ENCODE data around the gene ERVFRD-1.

DNA sequence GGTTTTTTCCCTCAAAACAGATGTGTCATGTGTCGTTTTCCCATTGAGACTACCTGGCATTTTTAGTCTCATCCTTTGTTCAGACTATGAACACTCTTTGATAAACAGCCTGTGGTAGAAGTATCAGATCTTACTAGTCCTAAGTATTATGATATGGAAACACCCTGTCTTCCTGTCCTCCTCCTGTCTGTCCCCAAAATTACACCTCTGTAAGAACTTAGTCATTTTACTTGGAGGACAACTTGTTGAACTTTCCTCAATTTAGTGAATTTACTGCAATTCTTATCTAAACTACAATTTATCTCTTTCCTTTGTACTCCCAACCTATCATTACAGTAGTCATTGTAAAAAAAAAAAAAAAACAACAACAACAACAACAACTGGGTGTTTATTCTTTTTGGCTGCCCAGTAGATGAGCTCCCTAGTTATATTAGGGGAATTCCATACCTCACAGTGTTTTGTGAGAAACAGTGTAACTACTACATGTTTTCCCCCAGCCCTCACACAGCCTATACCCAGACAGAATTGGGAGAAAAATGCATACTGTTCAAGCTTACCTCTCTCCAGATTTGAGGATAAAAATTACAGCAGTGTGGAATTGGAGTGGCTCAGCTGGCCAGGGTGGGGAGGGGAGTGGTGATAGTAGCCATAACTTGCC is 18.5 kb upstream of the ERVFRD-1 start:
- TF ChIP-seq POLR2AphosphoS5 (IDR thresholded peaks at IDR 0.05) (no peak), POLR2A (IDR thresholded peaks at IDR 0.05) (no peak)
- TF ChIP-seq, protein P1, sequence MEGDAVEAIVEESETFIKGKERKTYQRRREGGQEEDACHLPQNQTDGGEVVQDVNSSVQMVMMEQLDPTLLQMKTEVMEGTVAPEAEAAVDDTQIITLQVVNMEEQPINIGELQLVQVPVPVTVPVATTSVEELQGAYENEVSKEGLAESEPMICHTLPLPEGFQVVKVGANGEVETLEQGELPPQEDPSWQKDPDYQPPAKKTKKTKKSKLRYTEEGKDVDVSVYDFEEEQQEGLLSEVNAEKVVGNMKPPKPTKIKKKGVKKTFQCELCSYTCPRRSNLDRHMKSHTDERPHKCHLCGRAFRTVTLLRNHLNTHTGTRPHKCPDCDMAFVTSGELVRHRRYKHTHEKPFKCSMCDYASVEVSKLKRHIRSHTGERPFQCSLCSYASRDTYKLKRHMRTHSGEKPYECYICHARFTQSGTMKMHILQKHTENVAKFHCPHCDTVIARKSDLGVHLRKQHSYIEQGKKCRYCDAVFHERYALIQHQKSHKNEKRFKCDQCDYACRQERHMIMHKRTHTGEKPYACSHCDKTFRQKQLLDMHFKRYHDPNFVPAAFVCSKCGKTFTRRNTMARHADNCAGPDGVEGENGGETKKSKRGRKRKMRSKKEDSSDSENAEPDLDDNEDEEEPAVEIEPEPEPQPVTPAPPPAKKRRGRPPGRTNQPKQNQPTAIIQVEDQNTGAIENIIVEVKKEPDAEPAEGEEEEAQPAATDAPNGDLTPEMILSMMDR (IDR thresholded peaks at IDR 0.05), result no peak

All from upper lobe of left lung (tissue), 4 donors.